ENCODE data around the gene SREBF1. TPM values are rescaled to one million over a fixed set of nuclear protein-coding genes. Genes with fewer than 3 reads are reported as not detected.
A peak's percentile ranks its signal among the peaks of the same experiment; 100 is the strongest.

The SREBF1 gene
- total and polyA plus RNA-seq, 2 of the 8 experiments (the other 6 are each of a cell fraction or from before 2014, with no cell fraction given): 28.6 to 70.8 TPM

DNA sequence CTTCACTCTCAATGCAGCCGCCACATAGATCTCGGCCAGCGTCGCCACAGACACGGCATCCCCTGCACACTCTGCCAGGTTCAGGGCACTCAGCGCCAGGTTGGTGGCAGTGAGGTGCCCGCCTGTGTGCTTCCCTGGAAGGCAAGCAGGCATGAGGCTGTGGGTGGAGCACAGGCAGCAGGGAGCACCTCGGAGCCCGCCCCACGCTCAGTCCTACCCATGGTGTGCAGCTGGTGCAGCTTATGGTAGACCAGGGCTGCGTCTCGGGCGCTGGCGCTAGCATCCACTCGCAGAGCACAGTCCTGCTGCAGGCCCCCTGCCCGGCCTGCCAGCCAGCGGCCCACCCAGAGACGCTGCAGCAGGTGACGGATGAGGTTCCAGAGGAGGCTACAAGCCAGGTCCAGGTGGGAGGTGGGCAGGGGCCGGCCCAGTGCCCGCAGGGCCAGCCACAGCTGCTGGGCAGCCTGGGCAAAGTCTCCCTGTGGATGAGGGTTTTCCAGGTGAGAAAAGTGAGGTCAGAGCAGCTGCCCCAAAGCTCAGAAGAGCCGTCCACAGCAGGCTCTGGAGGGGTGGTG, 20.5 kb downstream of the SREBF1 start:
- CTCF ChIA-PET (ENCODE audit: partially characterized antibody): interaction anchor here (0.6 to 18.1 kb wide), 6 partner anchors 10 to 87 kb away, joined by 3 to 375 read pairs (median 4); no protein-coding TSS in a partner anchor
- POLR2A ChIA-PET (ENCODE audit: partially characterized antibody): interaction anchor here (0.8 to 24.7 kb wide), 2 partner anchors 14 to 31 kb away, joined by 3 to 532 read pairs; partner anchors contain the start of gene SREBF1
- peaks cover 0 to 19% (median 9%) of the 10 kb centered on the region in 4 experiments; a peak in 6 of 7 replicates for H3K4me1 ChIP-seq (replicated peaks in 1 of 4; ENCODE audit: control insufficient read depth in 3 of 4, insufficient read depth in 4 of 4, low read length in 3 of 4)
- TF ChIP-seq ZNF274 (IDR thresholded peaks at IDR 0.05; ENCODE audit: borderline replicate concordance, extremely low read depth, low read length) (no peak), SIN3A (conservative IDR thresholded peaks at IDR 0.05 in 1 of 2, IDR thresholded peaks at IDR 0.05 in 1 of 2; ENCODE audit: low read depth in 1 of 2, low read length in 2 of 2) (no peak), RBBP5 (IDR thresholded peaks at IDR 0.05; ENCODE audit: borderline replicate concordance, low read depth, low read length) (no peak), EGR1 (IDR thresholded peaks at IDR 0.05; ENCODE audit: borderline replicate concordance, low read depth, low read length) (no peak), SIX5 (IDR thresholded peaks at IDR 0.05; ENCODE audit: low read depth, low read length) (no peak), ATF2 (IDR thresholded peaks at IDR 0.05; ENCODE audit: low read length) (no peak), SIRT6 (IDR thresholded peaks at IDR 0.05; ENCODE audit: low read length) (no peak), RFX5 (IDR thresholded peaks at IDR 0.05; ENCODE audit: borderline replicate concordance, low read depth, low read length) (no peak), USF2 (IDR thresholded peaks at IDR 0.05; ENCODE audit: low read length) (no peak)

More for the DNA sequence above, 20.5 kb downstream of the SREBF1 start:
- no peak overlapping the region for H2AFZ ChIP-seq (ENCODE audit: low read length)
- H3K4me3 ChIP-seq (ENCODE audit: extremely low read depth in 1 of 4, insufficient read depth in 2 of 4, low read depth in 3 of 4, low read length in 4 of 4): no peak overlapping the region
- no peaks in the 10 kb centered on the region; the same call in 1 of the 2 replicates for H3K23me2 ChIP-seq (ENCODE audit: low read depth, low read length)
- H2BK20ac ChIP-seq (ENCODE audit: low read length): no peak overlapping the region
- H2BK5ac ChIP-seq (ENCODE audit: low read depth, low read length): no peak overlapping the region; the same call in 1 of the 2 replicates
- no peak overlapping the region for H3K14ac ChIP-seq (ENCODE audit: insufficient read length)
- H3K36me3 ChIP-seq (ENCODE audit: control insufficient read depth in 2 of 4, insufficient read depth in 4 of 4, low read length in 3 of 4): peaks cover 23 to 60% (median 42%) of the 10 kb centered on the region in 4 experiments; a peak in 7 of 8 replicates
- no peak overlapping the region for H3K4ac ChIP-seq (replicated peaks; ENCODE audit: insufficient read length, low read depth, low read length)
- WGBS, 2 experiments (ENCODE audit: extremely low coverage in 1 of 2, insufficient coverage in 1 of 2, insufficient read length in 1 of 2, insufficient replicate concordance in 2 of 2, low coverage in 1 of 2, low lambda C conversion rate in 2 of 2, missing lambda C conversion rate in 1 of 2): 92% methylated on average over 18 of the region's 22 CpGs; no CpG with 5 or more reads in 1 of the 2 experiments
- H4K20me1 ChIP-seq (replicated peaks in 1 of 2; ENCODE audit: control insufficient read depth in 1 of 2, insufficient read depth in 2 of 2, low read length in 2 of 2): peaks cover 23 to 41% of the 10 kb centered on the region in 2 experiments
- H3K4me2 ChIP-seq (ENCODE audit: insufficient read depth in 1 of 2, low read depth in 2 of 2, low read length in 2 of 2): no peak overlapping the region
- H3K56ac ChIP-seq (replicated peaks; ENCODE audit: insufficient read length, low read depth, low read length): no peak overlapping the region
- H2BK12ac ChIP-seq (ENCODE audit: low read depth, low read length): no peak overlapping the region
- no peak overlapping the region; the same call in 1 of the 2 replicates for H4K8ac ChIP-seq (ENCODE audit: extremely low read depth, insufficient read depth, low read length)
- H2BK120ac ChIP-seq (replicated peaks; ENCODE audit: low read depth, low read length): no peak overlapping the region
- FAIRE-seq (no peak), DNase-seq (ENCODE audit: low read depth in 1 of 2, low spot score in 2 of 2) (no peak)
- H4K5ac ChIP-seq (ENCODE audit: insufficient read length, low read depth, low read length): no peak overlapping the region
- H3K18ac ChIP-seq (ENCODE audit: extremely low read depth, low read length): no peak overlapping the region
- H3K9ac ChIP-seq (replicated peaks in 1 of 4; ENCODE audit: extremely low read depth in 1 of 4, low read depth in 3 of 4, low read length in 3 of 4): 0 out of 7 replicates have a peak overlapping the region, but pooled peaks of 2 of the 4 experiments have one; percentile 4 to 19
- H3K79me1 ChIP-seq (ENCODE audit: low read depth, low read length): peaks cover 19% of the 10 kb centered on the region
- H3K79me2 ChIP-seq (ENCODE audit: control insufficient read depth in 1 of 2, insufficient read depth in 2 of 2, low read length in 2 of 2): peaks cover 0 to 10% of the 10 kb centered on the region in 2 experiments; a peak in 1 of 4 replicates
- H3K27ac ChIP-seq (ENCODE audit: low read depth, low read length): no peak overlapping the region
- no peak overlapping the region for H4K91ac ChIP-seq (replicated peaks; ENCODE audit: insufficient read length, low read length)
- H3K27me3 ChIP-seq (replicated peaks in 1 of 4; ENCODE audit: control insufficient read depth in 3 of 4, extremely low read depth in 1 of 4, insufficient read depth in 3 of 4, low read length in 3 of 4): no peaks in the 10 kb centered on the region
- no peak overlapping the region for H3K23ac ChIP-seq (ENCODE audit: insufficient read length)
- no peak overlapping the region for H2AK5ac ChIP-seq (ENCODE audit: low read depth, low read length)
- H2BK15ac ChIP-seq (ENCODE audit: low read length): no peak overlapping the region
- no peaks in the 10 kb centered on the region for H3K9me3 ChIP-seq (ENCODE audit: insufficient read depth in 2 of 2, low read depth in 1 of 2, low read length in 1 of 2)
